Stimulated activated CD4-positive, alpha-beta T cell treated with anti-CD3 and anti-CD28 coated beads, Interleukin-1b, Interleukin-23, amount 100 ng/mL, for 1 hour (primary cell): ENCODE data around the gene VGLL2.

ENCODE experiments used
- DNase-seq, 2 donors: peaks; one replicate each; pipeline ENCODE4 v3.0.0-alpha.2; 2020; ENCODE audit warnings: low read depth in 2 of 2

The VGLL2 gene

DNA sequence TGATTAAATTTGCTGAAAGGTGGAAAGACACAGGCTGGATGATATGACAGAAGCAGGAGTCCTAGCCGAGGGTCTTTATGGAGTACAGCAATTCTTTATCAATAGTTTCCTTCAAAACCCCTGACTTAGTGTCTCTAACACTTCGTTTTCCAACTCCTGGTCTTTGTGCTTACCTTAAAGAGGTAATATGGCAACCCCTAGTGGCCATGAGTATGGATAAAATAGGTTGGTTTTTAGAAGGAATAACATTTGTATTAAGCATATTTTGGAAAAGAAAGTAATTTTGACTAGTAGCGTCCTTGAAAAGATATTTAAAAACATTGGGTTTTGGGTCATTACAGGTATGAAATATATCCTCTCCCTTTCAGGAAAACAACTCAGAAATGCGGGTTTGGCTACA is 51.9 kb downstream of the VGLL2 start:
- DNase-seq: no peak
